Neutrophil (primary cell): Measurements from ENCODE around the gene WLS.

Experiments
- H3K27ac ChIP-seq: fragments of 200-600 bp; sonication (generic); 2 replicates; pipeline ENCODE4 v1.5.1; 2016; ENCODE audit warnings: mild to moderate bottlenecking, moderate library complexity
- H3K27me3 ChIP-seq: fragments of 200-600 bp; sonication (generic); 2 replicates; pipeline ENCODE4 v1.6.0; 2016; ENCODE audit warnings: mild to moderate bottlenecking
- H3K36me3 ChIP-seq: fragments of 200-600 bp; sonication (generic); 2 replicates; pipeline ENCODE4 v1.5.1; 2017
- H3K4me1 ChIP-seq, 2 experiments: fragments of 200-600 bp in 1 of 2; sonication (generic) in 1 of 2; 1 replicate in 1 of 2; 2 replicates in 1 of 2; pipeline versions ENCODE4 v1.5.1 to v1.6.1; 2013 to 2016; ENCODE audit warnings: low read depth in 1 of 2, low read length in 1 of 2, mild to moderate bottlenecking in 1 of 2, moderate library complexity in 1 of 2; ENCODE audit not compliant: control insufficient read depth in 1 of 2, insufficient read depth in 1 of 2
- H3K4me3 ChIP-seq, 2 experiments: fragments of 200-600 bp in 1 of 2; sonication (generic) in 1 of 2; 1 replicate in 1 of 2; 2 replicates in 1 of 2; pipeline ENCODE4 v1.5.1; 2013 to 2016; ENCODE audit warnings: low read depth in 1 of 2, low read length in 1 of 2, mild to moderate bottlenecking in 1 of 2, moderate library complexity in 1 of 2
- H3K9me3 ChIP-seq: fragments of 200-600 bp; sonication (generic); 2 replicates; pipeline ENCODE4 v1.5.1; 2016
- CTCF ChIP-seq: fragments of 200-600 bp; sonication (generic); IDR thresholded peaks from 2 replicates; pipeline ENCODE4 v1.5.1; 2016; ENCODE audit warnings: antibody characterized with exemption

The WLS gene

GRCh38 chr1:68103011-68103545 is 129.2 kb downstream of the WLS start:
- Histone ChIP-seq H3K27ac (no peak overlapping the region), H3K4me1 (no peaks in the 10 kb centered on the region), H3K36me3 (no peaks in the 10 kb centered on the region), H3K4me3 (no peak overlapping the region), H3K27me3 (peaks cover 10% of the 10 kb centered on the region), H3K9me3 (no peaks in the 10 kb centered on the region)
- TF ChIP-seq CTCF = no peak

GRCh38 chr1:68101829-68102228 is 130.5 kb downstream of the WLS start:
- Histone ChIP-seq H3K27me3 (no peaks in the 10 kb centered on the region), H3K27ac (no peak overlapping the region), H3K9me3 (no peaks in the 10 kb centered on the region), H3K4me3 (no peak overlapping the region), H3K4me1 (no peaks in the 10 kb centered on the region), H3K36me3 (no peaks in the 10 kb centered on the region)
- TF ChIP-seq CTCF = no peak

- Histone ChIP-seq H3K4me1 (no peaks in the 10 kb centered on the region), H3K4me3 (no peak overlapping the region)
These were observed 131.8 kb downstream of the WLS start for GRCh38 chr1:68100571-68100970.

GRCh38 chr1:68093737-68094136 is 138.6 kb downstream of the WLS start:
- Histone ChIP-seq H3K4me1 (no peaks in the 10 kb centered on the region), H3K27me3 (no peaks in the 10 kb centered on the region), H3K36me3 (no peaks in the 10 kb centered on the region), H3K27ac (no peak overlapping the region), H3K4me3 (no peak overlapping the region), H3K9me3 (no peaks in the 10 kb centered on the region)
- no peak for TF ChIP-seq CTCF

More at GRCh38 chr1:68100571-68100970, 131.8 kb downstream of the WLS start:
- no peak for TF ChIP-seq CTCF
- Histone ChIP-seq H3K36me3 (no peaks in the 10 kb centered on the region), H3K27ac (no peak overlapping the region), H3K27me3 (no peaks in the 10 kb centered on the region), H3K9me3 (no peaks in the 10 kb centered on the region)

GRCh38 chr1:68087184-68087583 is 145.1 kb downstream of the WLS start:
- no peaks in the 10 kb centered on the region for H3K36me3 ChIP-seq
- no peak for TF ChIP-seq CTCF

GRCh38 chr1:68085752-68086151 is 146.6 kb downstream of the WLS start:
- no peaks in the 10 kb centered on the region for H3K9me3 ChIP-seq
- no peak overlapping the region for H3K27ac ChIP-seq
- H3K36me3 ChIP-seq = no peaks in the 10 kb centered on the region
- TF ChIP-seq CTCF = no peak
- no peaks in the 10 kb centered on the region for H3K4me1 ChIP-seq
- H3K27me3 ChIP-seq = no peaks in the 10 kb centered on the region
- no peak overlapping the region for H3K4me3 ChIP-seq

More at GRCh38 chr1:68087184-68087583, 145.1 kb downstream of the WLS start:
- Histone ChIP-seq H3K4me3 (no peak overlapping the region), H3K9me3 (no peaks in the 10 kb centered on the region), H3K27ac (no peak overlapping the region), H3K27me3 (no peaks in the 10 kb centered on the region), H3K4me1 (no peaks in the 10 kb centered on the region)
